ENCODE results near the gene UBXN10.

DNA sequence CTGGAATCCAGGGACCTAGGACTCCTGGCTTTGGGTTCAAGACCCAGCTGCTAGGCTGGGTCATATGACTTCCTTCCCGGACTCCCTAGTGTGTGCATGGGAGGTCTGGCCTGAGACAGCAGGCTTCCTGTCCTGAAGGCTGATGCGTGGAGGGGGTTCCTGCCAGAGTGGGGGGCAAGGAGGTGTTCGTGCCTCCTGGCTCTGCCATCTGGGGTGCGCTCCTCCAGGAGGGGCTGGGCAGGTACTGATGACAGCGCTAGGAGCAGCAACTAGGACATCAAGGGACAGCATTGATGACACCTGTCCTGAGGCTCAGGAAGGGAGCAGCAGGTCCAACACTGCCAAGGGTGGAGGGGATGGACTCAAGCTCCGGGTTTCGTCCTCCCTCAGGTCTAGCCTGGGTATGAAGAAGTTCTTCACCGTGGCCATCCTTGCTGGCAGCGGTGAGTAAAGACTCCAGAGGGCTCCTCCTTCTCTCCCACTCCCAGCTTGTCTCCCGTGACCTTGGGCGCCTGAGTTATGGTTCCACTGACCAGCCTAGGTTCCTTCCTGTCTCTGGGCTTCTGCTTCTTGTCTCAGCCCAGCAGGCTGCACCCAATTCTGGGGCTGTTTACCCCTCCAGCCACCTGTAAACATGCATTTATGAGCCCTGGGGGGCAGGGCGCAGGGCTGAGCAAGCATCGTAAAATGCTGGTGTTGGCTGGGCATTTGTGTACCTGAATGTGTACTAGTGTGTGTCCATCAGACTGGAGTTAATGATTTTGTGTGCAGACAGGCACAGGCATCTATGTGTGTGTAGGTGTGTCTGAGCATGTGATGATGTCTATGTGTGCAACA is 45.9 kb upstream of the UBXN10 start:
- TF ChIP-seq, protein P1, sequence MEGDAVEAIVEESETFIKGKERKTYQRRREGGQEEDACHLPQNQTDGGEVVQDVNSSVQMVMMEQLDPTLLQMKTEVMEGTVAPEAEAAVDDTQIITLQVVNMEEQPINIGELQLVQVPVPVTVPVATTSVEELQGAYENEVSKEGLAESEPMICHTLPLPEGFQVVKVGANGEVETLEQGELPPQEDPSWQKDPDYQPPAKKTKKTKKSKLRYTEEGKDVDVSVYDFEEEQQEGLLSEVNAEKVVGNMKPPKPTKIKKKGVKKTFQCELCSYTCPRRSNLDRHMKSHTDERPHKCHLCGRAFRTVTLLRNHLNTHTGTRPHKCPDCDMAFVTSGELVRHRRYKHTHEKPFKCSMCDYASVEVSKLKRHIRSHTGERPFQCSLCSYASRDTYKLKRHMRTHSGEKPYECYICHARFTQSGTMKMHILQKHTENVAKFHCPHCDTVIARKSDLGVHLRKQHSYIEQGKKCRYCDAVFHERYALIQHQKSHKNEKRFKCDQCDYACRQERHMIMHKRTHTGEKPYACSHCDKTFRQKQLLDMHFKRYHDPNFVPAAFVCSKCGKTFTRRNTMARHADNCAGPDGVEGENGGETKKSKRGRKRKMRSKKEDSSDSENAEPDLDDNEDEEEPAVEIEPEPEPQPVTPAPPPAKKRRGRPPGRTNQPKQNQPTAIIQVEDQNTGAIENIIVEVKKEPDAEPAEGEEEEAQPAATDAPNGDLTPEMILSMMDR (conservative IDR thresholded peaks at IDR 0.05) = no peak
- no peak for TF ChIP-seq ZFX (IDR thresholded peaks at IDR 0.05)
